Fibroblast of lung (primary cell): ENCODE results near the gene HDHD5. TPM values are rescaled to one million over a fixed set of nuclear protein-coding genes. Genes with fewer than 3 reads are reported as not detected.

Source experiments
- DNase-seq, 2 donors: peaks; one replicate each; pipeline versions ENCODE4 v3.0.0 to v3.0.0-alpha.2; 2010; ENCODE audit warnings: low read depth in 2 of 2
- H2AFZ ChIP-seq: 2 replicates; pipeline ENCODE4 v1.5.1; 2012; ENCODE audit warnings: low read length, control low read depth, inconsistent platforms
- H3K27ac ChIP-seq: 2 replicates; pipeline ENCODE4 v1.5.1; 2011; ENCODE audit warnings: low read length, control low read depth; ENCODE audit not compliant: insufficient read depth
- H3K27me3 ChIP-seq: 2 replicates; pipeline ENCODE4 v1.5.1; 2011; ENCODE audit warnings: mild to moderate bottlenecking, low read length; ENCODE audit not compliant: control insufficient read depth, insufficient read depth
- H3K36me3 ChIP-seq: 2 replicates; pipeline ENCODE4 v1.5.1; 2011; ENCODE audit warnings: low read length; ENCODE audit not compliant: control insufficient read depth, insufficient read depth
- H3K4me1 ChIP-seq: 2 replicates; pipeline ENCODE4 v1.5.1; 2011; ENCODE audit warnings: low read length; ENCODE audit not compliant: control insufficient read depth, insufficient read depth; ENCODE audit errors: extremely low read depth
- H3K4me2 ChIP-seq: 2 replicates; pipeline ENCODE4 v1.5.1; 2011; ENCODE audit warnings: low read length, control low read depth; ENCODE audit not compliant: insufficient read depth; ENCODE audit errors: extremely low read depth
- H3K4me3 ChIP-seq, 4 experiments: fragments of 200-600 bp in 1 of 4; sonication (generic) in 1 of 4; replicated peaks in 1 of 4; 2 replicates each; pipeline ENCODE4 v1.5.1; 2011 to 2016; ENCODE audit warnings: low read length in 4 of 4, low read depth in 3 of 4, mild to moderate bottlenecking in 3 of 4, control low read depth in 2 of 4, inconsistent platforms in 1 of 4, mixed read lengths in 1 of 4; ENCODE audit not compliant: insufficient read depth in 1 of 4; ENCODE audit errors: control extremely low read depth in 1 of 4
- H3K79me2 ChIP-seq: 2 replicates; pipeline ENCODE4 v1.5.1; 2012; ENCODE audit warnings: mild to moderate bottlenecking, low read length, inconsistent platforms; ENCODE audit not compliant: control insufficient read depth, insufficient read depth
- H3K9ac ChIP-seq: 2 replicates; pipeline ENCODE4 v1.5.1; 2011; ENCODE audit warnings: mild to moderate bottlenecking, low read length, control low read depth; ENCODE audit not compliant: insufficient read depth
- H3K9me3 ChIP-seq: 2 replicates; pipeline ENCODE4 v1.5.1; 2012; ENCODE audit warnings: low read depth, low read length; ENCODE audit not compliant: control insufficient read depth, insufficient read depth
- H4K20me1 ChIP-seq: 2 replicates; pipeline ENCODE4 v1.5.1; 2011; ENCODE audit warnings: low read length; ENCODE audit not compliant: control insufficient read depth, insufficient read depth; ENCODE audit errors: extremely low read depth
- CTCF ChIP-seq, 2 donors: IDR thresholded peaks in 1 of 2; conservative IDR thresholded peaks in 1 of 2; 1 replicate in 1 of 2; 2 replicates in 1 of 2; pipeline ENCODE4 v1.5.1; 2011 to 2012; ENCODE audit warnings: low read length in 2 of 2, control low read depth in 1 of 2, inconsistent platforms in 1 of 2, low read depth in 1 of 2, mild to moderate bottlenecking in 1 of 2
- EZH2 ChIP-seq: IDR thresholded peaks from 2 replicates; pipeline ENCODE4 v1.5.1; 2012; ENCODE audit warnings: low read length, control low read depth, mild to moderate bottlenecking; ENCODE audit errors: missing control alignments
- polyA plus RNA-seq, 2 donors: library from polyadenylated mRNA; depleted of rRNA in 1 of 2; stranded (reverse) in 1 of 2; unstranded in 1 of 2; fragments of >200 nt; gene quantifications; 2 replicates each; pipeline ENCODE4 v1.2.1, GENCODE V29; 2011 to 2012; ENCODE audit warnings: missing spikeins in 1 of 2
- total RNA-seq: library from RNA; depleted of rRNA; stranded (reverse); fragments of >200 nt; gene quantifications from 2 replicates; pipeline ENCODE4 v1.2.1, GENCODE V29; 2014

HDHD5 gene
- total and polyA plus RNA-seq, 2 donors (not counting 1 experiment from before 2014, with no cell fraction given): 16.2 to 20.9 TPM

- H3K79me2 ChIP-seq: no peaks in the 10 kb centered on the region
- H3K36me3 ChIP-seq: no peaks in the 10 kb centered on the region
- DNase-seq: peak in 1 of 2 donors; percentile 36
- no peak overlapping the region for H3K27ac ChIP-seq
- no peak overlapping the region for H3K4me2 ChIP-seq
- H2AFZ ChIP-seq: no peak overlapping the region
- TF ChIP-seq EZH2: no peak
- H3K27me3 ChIP-seq: no peaks in the 10 kb centered on the region
- no peak overlapping the region for H3K4me3 ChIP-seq
- H3K4me1 ChIP-seq: no peaks in the 10 kb centered on the region
- no peaks in the 10 kb centered on the region for H3K9me3 ChIP-seq
- no peaks in the 10 kb centered on the region for H4K20me1 ChIP-seq
- no peak overlapping the region for H3K9ac ChIP-seq
Measured at GRCh38 chr22:17130199-17130598, 28.9 kb downstream of the HDHD5 start.

DNA sequence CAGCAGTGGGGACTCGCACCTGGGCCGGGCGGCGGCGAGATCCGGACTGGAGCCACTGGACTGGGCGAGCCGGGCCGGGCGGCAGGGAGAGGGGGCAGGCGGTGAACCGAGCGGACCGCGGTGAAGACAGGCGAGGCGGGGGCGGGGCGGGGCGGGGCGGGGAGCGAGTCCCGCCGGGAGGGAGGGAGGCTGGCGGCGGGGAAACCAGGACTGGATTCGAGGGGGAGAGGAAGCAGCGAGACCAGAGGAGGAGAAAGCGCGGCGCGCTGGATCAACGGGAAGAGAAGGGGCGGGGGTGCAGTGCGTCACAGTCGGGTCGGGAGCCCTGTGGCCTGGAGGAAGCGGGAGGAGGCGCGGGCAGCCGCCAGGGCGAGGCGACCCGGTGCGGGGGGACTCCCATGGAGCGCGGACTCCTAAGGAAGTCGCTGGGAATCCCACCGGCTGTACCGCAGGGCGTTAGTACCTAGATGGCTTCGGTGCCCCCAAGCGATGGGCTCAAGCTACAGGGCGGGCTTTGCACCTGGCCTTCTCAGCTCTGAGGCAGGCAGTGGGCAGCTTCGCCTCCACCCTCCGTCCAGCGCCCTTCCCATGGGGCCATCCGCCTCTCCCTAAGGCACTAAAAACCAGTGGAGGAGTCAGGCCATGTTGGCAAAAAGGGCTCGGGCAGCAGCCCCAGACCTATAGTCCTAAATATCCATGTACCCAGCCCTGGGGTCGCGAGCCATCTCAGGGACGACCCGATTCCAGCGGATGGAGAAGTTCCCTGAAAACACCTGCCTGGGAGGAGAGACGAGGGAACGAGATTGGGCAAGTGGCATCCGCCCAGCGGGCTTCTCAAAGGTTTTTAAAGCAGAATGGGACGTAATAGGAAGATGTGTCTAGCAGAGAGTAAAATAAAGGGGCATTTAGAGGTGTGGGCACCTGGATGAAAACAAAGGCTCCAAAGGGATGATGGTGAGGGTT, 37.6 kb downstream of the HDHD5 start, which contains the start of gene TMEM121B:
TSS of gene TMEM121B (minus strand) at position 128 of the 963 bp plus-strand sequence. CDS start 233 bp downstream, outside the sequence.
- Histone ChIP-seq H3K9me3 (no peaks in the 10 kb centered on the region), H3K27me3 (peaks cover 23% of the 10 kb centered on the region), H4K20me1 (no peaks in the 10 kb centered on the region), H3K4me2 (peak within 1 kb of the TSS; percentile 68), H3K79me2 (no peaks in the 10 kb centered on the region), H3K9ac (peak within 1 kb of the TSS; percentile 30), H3K4me3 (peak within 1 kb of the TSS in 3 of 4 experiments; percentile 21 to 48 (median 39)), H3K27ac (no peak within 1 kb of the TSS), H3K4me1 (no peaks in the 10 kb centered on the region), H3K36me3 (no peaks in the 10 kb centered on the region), H2AFZ (no peak within 1 kb of the TSS)
- peak; percentile 55 to 66 for DNase-seq
- TF ChIP-seq EZH2 (peak; percentile 81), CTCF (conservative IDR thresholded peaks at IDR 0.05 in 1 of 2, IDR thresholded peaks at IDR 0.05 in 1 of 2; ENCODE audit: low read depth in 1 of 2, low read length in 2 of 2) (no peak)

DNA sequence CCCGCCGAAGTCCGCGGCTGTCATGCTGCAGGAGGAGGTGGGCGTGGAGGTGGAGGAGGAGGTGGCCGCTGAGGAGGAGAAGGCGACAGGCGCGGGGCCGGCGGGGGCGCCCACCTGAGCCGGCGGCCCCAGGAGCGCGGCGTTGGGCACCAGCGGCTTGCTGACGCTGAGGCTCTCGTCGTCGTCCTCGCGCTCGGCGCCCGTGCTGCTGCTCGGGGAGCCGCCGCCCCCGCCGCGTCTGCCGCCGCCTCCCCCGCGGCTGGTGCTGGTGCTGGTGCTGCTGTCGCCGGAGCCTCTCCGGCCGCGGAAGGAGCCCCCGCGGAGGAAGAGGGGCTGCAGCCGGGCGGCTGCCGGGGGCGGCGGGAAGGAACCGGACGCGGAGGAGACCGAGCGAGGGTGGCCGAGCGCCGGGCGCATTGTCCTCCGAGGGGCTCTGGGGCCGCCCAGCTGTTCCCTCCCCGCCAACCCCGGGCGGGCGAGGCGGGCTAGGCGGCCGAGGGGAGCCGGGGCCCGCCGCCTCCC, 38.3 kb downstream of the HDHD5 start:
- H2AFZ ChIP-seq: no peak overlapping the region
- no peak overlapping the region for H3K4me2 ChIP-seq
- DNase-seq: peak in 1 of 2 donors; percentile 8
- H3K79me2 ChIP-seq: no peaks in the 10 kb centered on the region
- H4K20me1 ChIP-seq: no peaks in the 10 kb centered on the region
- H3K9ac ChIP-seq: no peak overlapping the region
- no peaks in the 10 kb centered on the region for H3K36me3 ChIP-seq
- peak overlapping the region in 1 of 4 experiments; percentile 48 for H3K4me3 ChIP-seq
- no peaks in the 10 kb centered on the region for H3K4me1 ChIP-seq
- H3K9me3 ChIP-seq: no peaks in the 10 kb centered on the region
- TF ChIP-seq EZH2: peak; percentile 11
- no peak for TF ChIP-seq CTCF (conservative IDR thresholded peaks at IDR 0.05 in 1 of 2, IDR thresholded peaks at IDR 0.05 in 1 of 2; ENCODE audit: low read depth in 1 of 2, low read length in 2 of 2)
- H3K27ac ChIP-seq: no peak overlapping the region
- peaks cover 23% of the 10 kb centered on the region for H3K27me3 ChIP-seq
